Natural killer cell (primary cell): ENCODE measurements around the gene PREPL. TPM values are rescaled to one million over a fixed set of nuclear protein-coding genes. Genes with fewer than 3 reads are reported as not detected.
A peak's percentile ranks its signal among the peaks of the same experiment; 100 is the strongest.

ENCODE experiments used
- ATAC-seq, 3 donors: fragments of 150-1000 bp in 2 of 3; fragments of 200-7000 bp in 1 of 3; cut with Tn5 transposase; 1 replicate in 1 of 3; 2 replicates in 2 of 3; pipeline ENCODE4 v1.10.0; 2021; ENCODE audit warnings: mild to moderate bottlenecking in 2 of 3, moderate library complexity in 2 of 3
- DNase-seq, 2 donors: peaks; one replicate each; pipeline versions ENCODE4 v3.0.0 to v3.0.0-alpha.2; 2013 to 2021; ENCODE audit warnings: mixed read lengths in 1 of 2
- H3K27ac ChIP-seq: one replicate; pipeline ENCODE4 v1.5.1; 2013; ENCODE audit warnings: mild to moderate bottlenecking, low read length
- H3K27me3 ChIP-seq: one replicate; pipeline ENCODE4 v1.6.1; 2013; ENCODE audit warnings: low read length; ENCODE audit not compliant: control insufficient read depth, insufficient read depth
- H3K36me3 ChIP-seq: one replicate; pipeline ENCODE4 v1.6.1; 2013; ENCODE audit warnings: low read length; ENCODE audit not compliant: control insufficient read depth, insufficient read depth
- H3K4me1 ChIP-seq: one replicate; pipeline ENCODE4 v1.6.1; 2013; ENCODE audit warnings: low read length; ENCODE audit not compliant: control insufficient read depth, insufficient read depth
- H3K4me3 ChIP-seq: one replicate; pipeline ENCODE4 v1.5.1; 2013; ENCODE audit warnings: low read length
- H3K9me3 ChIP-seq: one replicate; pipeline ENCODE4 v1.6.1; 2013; ENCODE audit warnings: low read length; ENCODE audit not compliant: control insufficient read depth, insufficient read depth
- H3K27ac Mint-ChIP-seq, 2 donors: one replicate each; pipeline ENCODE4 v1.8.0; 2022; ENCODE audit warnings: mild to moderate bottlenecking in 2 of 2, mixed read lengths in 2 of 2, moderate library complexity in 1 of 2
- H3K27me3 Mint-ChIP-seq, 2 donors: one replicate each; pipeline ENCODE4 v1.8.0; 2022; ENCODE audit warnings: low read depth in 2 of 2, mixed read lengths in 2 of 2
- H3K36me3 Mint-ChIP-seq: one replicate; pipeline ENCODE4 v1.8.0; 2022; ENCODE audit warnings: mixed read lengths
- H3K4me1 Mint-ChIP-seq, 2 donors: one replicate each; pipeline ENCODE4 v1.8.0; 2022; ENCODE audit warnings: mixed read lengths in 2 of 2
- H3K4me3 Mint-ChIP-seq: one replicate; pipeline ENCODE4 v1.8.0; 2022; ENCODE audit warnings: mild to moderate bottlenecking, moderate library complexity, mixed read lengths
- H3K9me3 Mint-ChIP-seq, 2 donors: one replicate each; pipeline ENCODE4 v1.8.0; 2022; ENCODE audit warnings: mixed read lengths in 2 of 2
- WGBS: methylation state at CpG from one replicate; pipeline ENCODE4 v1.1.7; 2013; ENCODE audit warnings: missing lambda C conversion rate; ENCODE audit not compliant: insufficient coverage; 5-methylcytosine and 5-hydroxymethylcytosine counted together
- intact Hi-C: fragments of 100-400 bp; cut with micrococcal nuclease; formaldehyde crosslinking; loops from one replicate; pipeline ENCODE4 v1.14.2; 2022
- total RNA-seq, 4 donors: library from RNA; stranded (reverse); fragments of 120-200 nt in 1 of 4; gene quantifications; one replicate each; pipeline versions ENCODE4 v1.2.3 to v1.2.4, GENCODE V29; 2013 to 2022
- TF ChIP-seq, protein P1 (sequence below): fragments of 200-600 bp; IDR thresholded peaks from one replicate; pipeline ENCODE4 v1.8.0; 2022; ENCODE audit warnings: antibody characterized with exemption

PREPL gene
- total RNA-seq, 3 donors from 2014 or later (not counting 1 experiment from before 2014, with no cell fraction given): 17.2 to 23.2 (median 18.4) TPM

DNA sequence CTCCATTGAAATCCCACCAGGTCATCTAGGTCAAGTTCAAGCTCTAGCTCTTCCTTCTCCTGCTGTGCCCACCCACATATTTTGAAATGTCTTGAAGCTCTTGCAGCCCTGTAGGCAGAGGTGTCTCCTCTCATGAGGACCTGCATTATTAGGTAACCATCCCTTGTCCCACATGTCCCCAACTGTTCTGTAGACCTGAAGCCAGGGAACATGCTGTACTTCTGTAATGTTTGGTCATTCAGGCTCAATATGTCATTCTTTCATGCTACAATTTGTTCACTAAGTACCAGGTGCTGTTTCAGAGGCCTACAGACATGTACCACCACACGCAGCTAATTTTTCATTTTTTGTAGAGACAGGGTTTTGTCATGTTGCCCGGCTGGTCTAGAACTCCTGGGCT, 63.9 kb downstream of the PREPL start:
- no peak overlapping the region for H3K27ac Mint-ChIP-seq
- H3K27ac ChIP-seq: no peak overlapping the region
- intact Hi-C loops: no loop called here

DNA sequence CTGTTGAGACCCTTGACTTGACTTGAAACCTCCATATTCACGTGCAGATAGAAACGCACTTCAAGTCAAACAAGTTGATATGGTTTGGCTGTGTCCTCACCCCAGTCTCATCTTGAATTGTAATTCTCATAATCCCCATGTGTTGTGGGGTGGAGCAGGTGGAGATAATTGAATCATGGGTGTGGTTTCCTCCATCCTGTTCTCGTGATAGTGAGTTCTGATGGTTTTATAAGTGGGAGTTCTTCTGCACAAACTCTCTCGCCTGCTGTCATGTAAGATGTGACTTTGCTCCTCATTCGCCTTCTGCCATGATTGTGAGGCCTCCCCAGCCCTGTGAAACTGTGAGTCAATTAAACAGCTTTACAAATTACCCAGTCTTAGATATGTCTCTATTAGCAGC, 64.6 kb downstream of the PREPL start:
- Histone ChIP-seq H3K27me3 (no peaks in the 10 kb centered on the region), H3K4me1 (no peaks in the 10 kb centered on the region), H3K36me3 (no peaks in the 10 kb centered on the region), H3K27ac (no peak overlapping the region), H3K9me3 (no peaks in the 10 kb centered on the region), H3K4me3 (no peak overlapping the region)
- H3K4me3 Mint-ChIP-seq: no peak overlapping the region
- peaks cover 0 to 4% of the 10 kb centered on the region in 2 donors for H3K27me3 Mint-ChIP-seq
- ATAC-seq: no peak
- no peaks in the 10 kb centered on the region for H3K36me3 Mint-ChIP-seq
- TF ChIP-seq, protein P1, sequence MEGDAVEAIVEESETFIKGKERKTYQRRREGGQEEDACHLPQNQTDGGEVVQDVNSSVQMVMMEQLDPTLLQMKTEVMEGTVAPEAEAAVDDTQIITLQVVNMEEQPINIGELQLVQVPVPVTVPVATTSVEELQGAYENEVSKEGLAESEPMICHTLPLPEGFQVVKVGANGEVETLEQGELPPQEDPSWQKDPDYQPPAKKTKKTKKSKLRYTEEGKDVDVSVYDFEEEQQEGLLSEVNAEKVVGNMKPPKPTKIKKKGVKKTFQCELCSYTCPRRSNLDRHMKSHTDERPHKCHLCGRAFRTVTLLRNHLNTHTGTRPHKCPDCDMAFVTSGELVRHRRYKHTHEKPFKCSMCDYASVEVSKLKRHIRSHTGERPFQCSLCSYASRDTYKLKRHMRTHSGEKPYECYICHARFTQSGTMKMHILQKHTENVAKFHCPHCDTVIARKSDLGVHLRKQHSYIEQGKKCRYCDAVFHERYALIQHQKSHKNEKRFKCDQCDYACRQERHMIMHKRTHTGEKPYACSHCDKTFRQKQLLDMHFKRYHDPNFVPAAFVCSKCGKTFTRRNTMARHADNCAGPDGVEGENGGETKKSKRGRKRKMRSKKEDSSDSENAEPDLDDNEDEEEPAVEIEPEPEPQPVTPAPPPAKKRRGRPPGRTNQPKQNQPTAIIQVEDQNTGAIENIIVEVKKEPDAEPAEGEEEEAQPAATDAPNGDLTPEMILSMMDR: no peak
- 72% methylated on average over 5 of the region's 5 CpGs for WGBS
- H3K27ac Mint-ChIP-seq: peak overlapping the region in 1 of 2 donors; percentile 64
- DNase-seq: no peak
- intact Hi-C loops: no loop called here
- H3K9me3 Mint-ChIP-seq: no peaks in the 10 kb centered on the region
- peaks cover 9 to 21% of the 10 kb centered on the region in 2 donors for H3K4me1 Mint-ChIP-seq

More for the DNA sequence above, 63.9 kb downstream of the PREPL start:
- Histone ChIP-seq H3K27me3 (no peaks in the 10 kb centered on the region), H3K9me3 (no peaks in the 10 kb centered on the region), H3K4me3 (no peak overlapping the region), H3K4me1 (no peaks in the 10 kb centered on the region), H3K36me3 (no peaks in the 10 kb centered on the region)
- ATAC-seq (no peak), DNase-seq (no peak)
- WGBS: 98% methylated on average over 2 of the region's 2 CpGs
- Mint-ChIP-seq H3K9me3 (no peaks in the 10 kb centered on the region), H3K36me3 (no peaks in the 10 kb centered on the region), H3K4me3 (no peak overlapping the region), H3K4me1 (peaks cover 9 to 21% of the 10 kb centered on the region in 2 donors), H3K27me3 (peaks cover 0 to 2% of the 10 kb centered on the region in 2 donors)
- TF ChIP-seq, protein P1: no peak

DNA sequence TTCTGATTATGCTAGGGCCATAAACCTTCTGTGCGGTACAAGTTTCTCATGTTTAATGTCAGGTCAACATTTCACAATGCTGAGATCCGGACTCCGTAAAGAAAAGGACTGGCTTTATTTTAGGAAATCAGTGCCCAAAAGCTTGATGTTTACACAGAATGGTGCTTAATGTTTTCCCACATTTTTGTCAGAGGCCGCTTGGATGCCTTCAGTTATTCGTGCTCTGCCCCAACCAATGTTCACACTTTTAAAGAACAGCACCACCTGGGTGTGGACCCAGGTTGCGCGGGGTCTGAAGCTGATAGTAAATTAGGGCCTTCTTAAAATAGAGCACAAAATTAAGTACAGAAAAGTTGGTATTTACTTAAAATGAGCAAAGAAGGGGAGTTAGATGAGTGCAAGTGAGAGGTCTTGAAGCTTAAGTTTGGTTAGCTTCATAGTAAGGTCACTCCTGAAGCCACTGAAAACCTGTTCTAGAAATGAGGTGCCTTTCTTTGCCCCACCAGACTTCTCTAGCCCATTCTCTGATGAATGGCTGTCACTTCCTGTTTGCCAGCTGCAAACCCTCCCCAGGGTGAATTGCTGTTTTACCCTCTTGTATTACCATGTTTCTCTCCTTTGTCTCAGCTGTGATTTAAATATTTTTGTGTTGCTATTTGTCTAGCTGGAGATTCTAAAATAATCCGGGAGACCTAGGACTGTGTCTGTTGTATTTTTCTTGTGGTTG, 65.5 kb downstream of the PREPL start:
- peak in 1 of 2 donors; percentile 42 for DNase-seq
- H3K27ac Mint-ChIP-seq: peak overlapping the region in 1 of 2 donors; percentile 64

More for the DNA sequence above, 65.5 kb downstream of the PREPL start:
- Mint-ChIP-seq H3K9me3 (no peaks in the 10 kb centered on the region), H3K36me3 (no peaks in the 10 kb centered on the region), H3K4me3 (no peak overlapping the region), H3K27me3 (peaks cover 3 to 4% of the 10 kb centered on the region in 2 donors), H3K4me1 (peaks cover 9 to 21% of the 10 kb centered on the region in 2 donors)
- Histone ChIP-seq H3K9me3 (no peaks in the 10 kb centered on the region), H3K27ac (no peak overlapping the region), H3K4me1 (no peaks in the 10 kb centered on the region), H3K4me3 (no peak overlapping the region), H3K27me3 (no peaks in the 10 kb centered on the region), H3K36me3 (no peaks in the 10 kb centered on the region)
- intact Hi-C loops: loop anchor here (2.0 kb wide), 1 partner anchor 209 kb away; no protein-coding TSS in a partner anchor
- WGBS: 91% methylated on average over 8 of the region's 8 CpGs
- TF ChIP-seq, protein P1: no peak
- no peak for ATAC-seq
